Measurements from ENCODE around the gene ZDHHC14. TPM values are rescaled to one million over a fixed set of nuclear protein-coding genes. Genes with fewer than 3 reads are reported as not detected.

Gene ZDHHC14
- total and polyA plus RNA-seq, 8 donors = 8.2 to 33.2 (median 25.8) TPM

DNA sequence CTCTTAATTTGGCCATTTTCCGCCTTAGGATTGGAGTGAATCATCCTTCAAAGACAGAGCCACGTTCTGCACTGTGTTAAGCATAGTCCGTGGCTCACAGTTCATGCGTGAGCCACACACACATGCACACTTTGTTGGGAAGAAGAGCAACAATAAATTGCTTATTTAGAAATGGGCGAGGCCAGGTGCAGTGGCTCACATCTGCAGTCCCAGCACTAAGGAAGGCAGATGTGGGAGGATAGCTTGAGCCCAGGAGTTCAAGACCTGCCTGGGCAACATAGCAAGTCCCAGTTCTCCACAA lies 131.3 kb downstream of the ZDHHC14 start:
- Histone ChIP-seq H3K4me3 (no peak overlapping the region), H3K27ac (no peak overlapping the region), H3K27me3 (no peaks in the 10 kb centered on the region), H3K36me3 (no peaks in the 10 kb centered on the region), H3K4me1 (peaks cover 0 to 3% of the 10 kb centered on the region in 2 donors), H3K9me3 (no peaks in the 10 kb centered on the region)
- intact Hi-C loops (cut with DNase I) = no loop called here
- TF ChIP-seq, protein P1, sequence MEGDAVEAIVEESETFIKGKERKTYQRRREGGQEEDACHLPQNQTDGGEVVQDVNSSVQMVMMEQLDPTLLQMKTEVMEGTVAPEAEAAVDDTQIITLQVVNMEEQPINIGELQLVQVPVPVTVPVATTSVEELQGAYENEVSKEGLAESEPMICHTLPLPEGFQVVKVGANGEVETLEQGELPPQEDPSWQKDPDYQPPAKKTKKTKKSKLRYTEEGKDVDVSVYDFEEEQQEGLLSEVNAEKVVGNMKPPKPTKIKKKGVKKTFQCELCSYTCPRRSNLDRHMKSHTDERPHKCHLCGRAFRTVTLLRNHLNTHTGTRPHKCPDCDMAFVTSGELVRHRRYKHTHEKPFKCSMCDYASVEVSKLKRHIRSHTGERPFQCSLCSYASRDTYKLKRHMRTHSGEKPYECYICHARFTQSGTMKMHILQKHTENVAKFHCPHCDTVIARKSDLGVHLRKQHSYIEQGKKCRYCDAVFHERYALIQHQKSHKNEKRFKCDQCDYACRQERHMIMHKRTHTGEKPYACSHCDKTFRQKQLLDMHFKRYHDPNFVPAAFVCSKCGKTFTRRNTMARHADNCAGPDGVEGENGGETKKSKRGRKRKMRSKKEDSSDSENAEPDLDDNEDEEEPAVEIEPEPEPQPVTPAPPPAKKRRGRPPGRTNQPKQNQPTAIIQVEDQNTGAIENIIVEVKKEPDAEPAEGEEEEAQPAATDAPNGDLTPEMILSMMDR (IDR thresholded peaks at IDR 0.05) = no peak
- no peak for ATAC-seq
- no peak for DNase-seq

DNA sequence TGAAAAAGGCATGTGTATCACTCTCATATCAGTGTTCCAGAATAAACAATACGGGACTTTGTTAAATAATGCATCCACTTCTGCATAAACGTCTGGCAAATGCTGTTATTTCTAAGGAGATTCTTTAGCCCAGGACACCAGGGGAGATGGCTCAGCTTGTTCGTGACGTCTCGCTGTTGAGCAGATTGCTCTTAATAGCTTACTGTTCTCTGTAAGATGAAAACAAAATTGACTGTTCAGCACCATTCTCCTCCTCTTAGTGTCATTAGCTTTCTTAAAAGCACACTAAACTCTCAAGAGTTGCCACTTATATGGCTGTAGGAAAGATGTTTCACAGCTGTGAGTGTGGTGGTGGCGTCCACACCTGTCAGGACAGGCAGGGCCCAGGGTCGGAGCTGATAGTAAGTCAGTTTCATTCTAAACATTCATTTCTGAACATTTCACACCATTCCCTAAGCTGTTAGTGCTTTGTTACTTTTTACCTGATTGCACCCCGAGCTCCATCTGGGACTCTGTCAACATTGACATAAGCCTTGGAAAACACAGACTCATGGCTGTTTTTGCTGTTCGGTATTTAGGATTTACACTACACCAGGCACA lies 132.1 kb downstream of the ZDHHC14 start:
- ATAC-seq (no peak), DNase-seq (no peak)
- Histone ChIP-seq H3K4me1 (peaks cover 0 to 3% of the 10 kb centered on the region in 2 donors), H3K9me3 (no peaks in the 10 kb centered on the region), H3K4me3 (no peak overlapping the region), H3K36me3 (no peaks in the 10 kb centered on the region), H3K27me3 (no peaks in the 10 kb centered on the region), H3K27ac (no peak overlapping the region)
- TF ChIP-seq, protein P1 (IDR thresholded peaks at IDR 0.05) = no peak
- intact Hi-C loops (cut with DNase I) = no loop called here

DNA sequence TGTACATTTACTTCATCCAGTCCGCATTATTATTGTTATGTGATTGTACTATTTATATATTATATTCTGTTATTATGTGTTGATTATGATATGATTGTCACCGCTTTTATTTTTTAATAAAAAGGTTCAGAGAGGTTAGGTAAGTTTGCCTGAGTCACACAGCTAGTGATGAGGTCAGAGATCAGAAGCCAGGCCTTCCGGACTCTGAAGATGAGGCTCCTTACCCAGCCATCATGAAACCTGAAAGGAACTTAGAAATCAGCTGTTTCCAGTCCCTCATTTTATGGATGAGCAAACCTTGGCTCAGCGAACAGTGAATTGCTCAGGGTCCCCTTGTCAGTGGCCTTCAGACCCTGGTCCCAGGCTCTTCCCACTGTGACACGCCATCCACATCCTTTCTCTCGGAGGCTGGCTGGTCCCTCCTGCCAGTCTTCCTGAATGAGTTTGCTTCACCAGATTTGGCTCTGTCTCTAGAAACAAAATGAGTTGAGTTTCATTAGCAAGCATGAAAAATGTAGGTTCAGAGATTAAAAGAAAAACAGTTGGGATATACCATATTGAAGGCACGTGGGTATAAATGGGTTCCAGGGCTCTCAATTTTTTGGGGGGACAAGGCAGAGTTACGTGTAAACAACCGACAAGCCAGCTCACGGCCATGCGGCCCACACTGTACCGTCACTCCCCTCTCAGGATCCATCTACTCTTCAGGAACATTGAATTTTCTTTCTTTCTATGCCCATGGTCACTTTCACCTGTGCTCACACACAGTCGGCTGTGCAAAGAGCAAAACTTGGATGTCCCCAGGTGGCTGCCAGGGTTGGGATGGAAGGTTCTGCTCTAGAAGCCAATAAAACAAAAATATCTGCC lies 132.9 kb downstream of the ZDHHC14 start:
- ATAC-seq = no peak
- TF ChIP-seq, protein P1 (IDR thresholded peaks at IDR 0.05) = no peak
- Histone ChIP-seq H3K27ac (no peak overlapping the region), H3K9me3 (no peaks in the 10 kb centered on the region), H3K27me3 (no peaks in the 10 kb centered on the region), H3K4me3 (no peak overlapping the region), H3K36me3 (no peaks in the 10 kb centered on the region), H3K4me1 (peaks cover 0 to 3% of the 10 kb centered on the region in 2 donors)
- no peak for DNase-seq
- intact Hi-C loops (cut with DNase I) = no loop called here

DNA sequence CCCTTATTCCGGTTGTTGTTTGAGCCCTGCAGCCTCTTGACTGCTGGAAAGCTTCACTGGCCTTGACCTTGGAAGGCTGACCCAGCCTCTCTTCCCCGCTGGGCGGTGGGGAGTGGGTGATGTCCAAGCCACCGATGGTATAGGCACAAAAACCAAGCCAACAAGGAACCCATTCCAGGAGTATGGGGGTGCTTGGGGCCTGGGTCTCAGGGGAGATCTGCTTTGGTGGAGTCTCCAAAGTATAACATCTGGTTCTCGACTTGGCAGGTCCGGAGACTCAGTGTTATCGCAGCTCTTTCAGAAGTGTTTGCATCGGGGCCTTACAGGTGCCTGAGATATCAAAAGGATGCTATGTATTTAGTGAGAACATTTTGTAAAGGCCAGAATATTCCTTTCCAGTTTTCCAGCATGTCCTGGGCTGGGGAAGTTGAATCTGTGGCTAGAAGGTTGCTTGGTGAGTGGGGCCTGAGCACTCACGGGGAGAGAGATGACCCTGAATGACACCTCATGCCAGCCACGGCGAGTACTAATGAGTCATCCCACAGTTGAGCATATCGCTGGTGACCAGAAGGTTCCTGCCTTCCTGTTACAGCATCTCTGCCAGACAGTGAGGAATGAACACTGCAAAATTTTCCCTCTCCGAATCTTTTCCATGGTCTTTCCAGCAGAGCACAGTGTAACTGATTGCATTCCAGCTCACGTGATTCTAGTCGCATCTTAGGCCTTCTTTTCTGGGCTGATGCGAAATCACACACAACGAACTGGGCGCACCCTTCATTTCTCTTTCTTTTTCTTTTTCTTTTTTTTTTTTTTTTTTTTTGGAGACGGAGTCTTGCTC lies 133.9 kb downstream of the ZDHHC14 start:
- Histone ChIP-seq H3K9me3 (no peaks in the 10 kb centered on the region), H3K4me3 (no peak overlapping the region), H3K4me1 (peaks cover 0 to 3% of the 10 kb centered on the region in 2 donors), H3K27ac (peak overlapping the region in 1 of 2 donors; percentile 15), H3K27me3 (no peaks in the 10 kb centered on the region), H3K36me3 (no peaks in the 10 kb centered on the region)
- TF ChIP-seq, protein P1 (IDR thresholded peaks at IDR 0.05) = no peak
- no peak for DNase-seq
- ATAC-seq = peak; percentile 54
- intact Hi-C loops (cut with DNase I) = no loop called here

Data from left lung (tissue), 10 donors.